ENCODE results near the gene LECT2.

DNA sequence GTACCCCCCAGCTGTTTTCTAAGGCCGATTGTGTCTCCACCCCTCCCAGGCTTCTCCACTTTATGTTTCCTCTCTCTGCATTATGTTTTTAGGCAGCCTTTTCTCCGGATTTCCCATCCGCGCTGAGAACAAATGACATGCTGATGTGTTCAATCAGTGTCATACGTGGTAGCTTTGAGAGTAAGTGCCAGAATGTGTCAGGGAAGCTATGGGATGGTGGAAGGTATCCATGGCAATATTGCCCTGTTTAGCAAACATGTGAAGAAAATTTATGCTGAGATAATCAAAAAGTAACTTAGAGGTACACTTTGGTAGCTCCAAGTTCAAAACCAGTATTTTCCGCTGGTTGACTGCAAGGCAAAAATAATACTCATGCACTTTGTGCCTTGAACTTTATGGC lies 36.6 kb upstream of the LECT2 start:
- TF ChIP-seq FOXK2 (IDR thresholded peaks at IDR 0.05) (no peak), ARNT (IDR thresholded peaks at IDR 0.05) (no peak), PKNOX1 (IDR thresholded peaks at IDR 0.05) (no peak), ZNF384 (IDR thresholded peaks at IDR 0.05) (no peak), CTBP1 (IDR thresholded peaks at IDR 0.05; ENCODE audit: borderline replicate concordance) (no peak)
